H4 (cell line): Measurements from ENCODE around the gene FABP1. TPM values are rescaled to one million over a fixed set of nuclear protein-coding genes. Genes with fewer than 3 reads are reported as not detected.

Experiments used
- DNase-seq: peaks from one replicate; pipeline ENCODE4 v3.0.0-alpha.2; 2015; ENCODE audit warnings: low spot score
- total RNA-seq: library from RNA; depleted of rRNA; stranded (reverse); fragments of >200 nt; shearing (Covaris generic); gene quantifications from 2 replicates; pipeline ENCODE4 v1.2.3, GENCODE V29; 2014

FABP1 gene
- total RNA-seq, 1 experiment from 2014 or later: not detected

GRCh38 chr2:88137833-88138232, 10.0 kb upstream of the FABP1 start:
- DNase-seq: no peak

GRCh38 chr2:88136817-88137216, 9.0 kb upstream of the FABP1 start:
- no peak for DNase-seq

GRCh38 chr2:88133875-88134274, 6.0 kb upstream of the FABP1 start:
- no peak for DNase-seq

GRCh38 chr2:88131999-88132368, 4.1 kb upstream of the FABP1 start:
- no peak for DNase-seq

DNA sequence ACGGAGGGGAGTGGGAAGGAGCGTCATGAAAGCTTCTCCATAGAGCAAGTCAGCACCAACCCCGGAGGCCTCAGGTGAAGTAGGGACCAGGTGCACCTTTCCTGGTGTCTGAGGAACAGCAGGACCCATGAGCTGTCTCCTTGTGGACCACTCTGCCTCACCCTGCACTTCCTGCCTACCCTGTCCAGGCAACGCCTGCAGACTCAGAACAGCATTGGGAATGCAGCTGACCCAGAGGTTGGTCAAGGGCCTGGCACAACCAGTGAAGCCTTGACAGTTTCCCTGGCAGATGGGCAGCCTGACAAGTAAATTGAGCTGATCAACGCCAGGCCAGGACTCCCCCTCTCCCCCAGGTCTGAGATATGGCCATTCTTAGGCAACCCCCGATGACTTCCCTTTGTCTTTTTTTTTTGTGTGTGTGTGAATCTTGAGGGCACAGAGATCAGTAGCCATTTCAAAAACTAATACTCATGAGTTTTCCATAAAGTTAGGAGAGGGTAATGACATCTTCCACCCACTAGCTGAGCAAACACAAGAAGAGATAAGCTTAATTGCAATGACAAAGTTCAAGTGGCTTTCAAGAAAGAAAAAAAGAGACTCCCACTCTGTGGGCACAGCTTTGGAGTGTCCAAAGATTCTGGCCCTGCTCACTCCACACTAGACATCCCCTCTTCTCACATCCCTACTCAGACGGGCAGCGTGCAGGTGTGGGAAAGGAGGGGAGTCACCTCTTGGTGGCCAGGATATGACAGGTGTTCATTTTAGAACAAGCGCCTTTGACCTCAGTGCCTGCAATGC, 3.5 kb upstream of the FABP1 start:
- no peak for DNase-seq

DNA sequence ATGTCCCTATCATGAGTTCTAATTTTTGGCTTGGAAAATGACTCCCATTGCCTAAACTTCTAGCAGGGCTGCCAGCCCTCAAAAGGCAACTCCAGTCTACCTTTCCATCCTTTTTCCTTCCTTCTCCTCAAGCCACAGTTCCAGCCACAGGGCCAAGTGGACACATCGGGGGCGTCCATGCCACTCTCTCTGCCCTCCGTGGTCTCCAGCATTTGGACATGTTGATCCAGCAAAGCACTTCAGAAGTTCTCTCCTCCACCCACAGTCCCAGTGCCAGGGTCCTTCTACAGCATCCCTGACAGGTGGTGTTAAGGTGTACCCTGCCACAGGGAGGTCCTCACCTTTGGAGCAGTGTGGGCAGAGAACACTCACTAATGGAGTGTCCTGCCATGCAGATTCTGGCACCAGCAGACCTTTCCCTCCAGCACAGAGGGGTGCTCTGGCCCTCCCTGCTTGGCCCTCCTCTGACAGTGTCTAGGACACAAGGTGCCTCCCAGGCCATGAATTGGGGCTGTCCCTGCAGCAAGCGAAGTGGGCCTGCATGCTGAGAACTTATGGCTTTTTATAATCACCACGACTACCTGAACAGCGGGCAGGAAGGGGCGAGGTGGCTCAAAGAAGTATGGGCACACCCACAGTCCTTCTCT, 1.6 kb upstream of the FABP1 start:
- DNase-seq: no peak

DNA sequence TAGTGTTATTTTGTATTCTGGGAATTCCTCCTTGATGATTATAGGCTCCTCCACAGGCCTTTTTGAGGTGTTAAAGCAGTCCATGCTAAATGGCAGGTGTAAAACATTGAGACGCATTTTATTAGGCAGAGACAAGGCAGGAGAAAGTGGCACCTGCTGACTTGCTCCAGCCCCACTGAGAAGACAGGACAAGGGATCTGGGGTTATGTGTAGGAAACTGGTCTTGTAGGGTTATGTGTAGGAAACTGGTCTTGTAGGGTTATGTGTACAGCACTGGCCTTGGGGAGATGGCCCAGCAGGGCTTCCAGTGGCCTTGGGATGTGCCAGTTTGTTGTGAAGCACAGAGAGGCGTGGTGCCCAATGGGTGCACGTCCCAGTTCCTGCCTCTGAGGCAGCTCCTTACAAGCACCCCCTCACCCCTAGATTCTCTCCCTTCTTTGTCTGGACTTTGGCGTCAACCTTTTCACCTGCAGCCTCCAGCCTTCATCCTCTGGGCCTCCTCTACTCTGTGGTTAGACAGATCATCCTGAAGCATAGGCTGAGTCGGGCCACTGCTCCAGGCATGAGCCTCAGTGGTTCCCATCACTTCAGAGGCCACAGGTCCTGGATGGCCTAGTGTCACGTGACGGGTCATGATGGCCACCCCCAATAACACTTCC, 921 bp upstream of the FABP1 start:
- DNase-seq: no peak

DNA sequence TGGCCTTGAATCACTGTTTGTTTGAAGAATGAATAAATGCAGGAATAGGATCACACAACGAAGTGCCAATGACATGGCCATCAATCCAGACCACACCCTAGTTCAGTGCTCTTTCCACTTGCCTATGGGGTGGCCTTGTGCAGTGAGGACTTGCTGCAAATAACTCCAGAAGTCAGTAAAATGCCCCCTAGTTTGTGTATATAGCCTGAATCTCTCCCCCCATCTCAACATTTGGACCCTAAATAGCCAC, 299 bp downstream of the FABP1 start:
- no peak for DNase-seq

- no peak for DNase-seq
Measured at GRCh38 chr2:88126772-88127637, 857 bp downstream of the FABP1 start.

DNA sequence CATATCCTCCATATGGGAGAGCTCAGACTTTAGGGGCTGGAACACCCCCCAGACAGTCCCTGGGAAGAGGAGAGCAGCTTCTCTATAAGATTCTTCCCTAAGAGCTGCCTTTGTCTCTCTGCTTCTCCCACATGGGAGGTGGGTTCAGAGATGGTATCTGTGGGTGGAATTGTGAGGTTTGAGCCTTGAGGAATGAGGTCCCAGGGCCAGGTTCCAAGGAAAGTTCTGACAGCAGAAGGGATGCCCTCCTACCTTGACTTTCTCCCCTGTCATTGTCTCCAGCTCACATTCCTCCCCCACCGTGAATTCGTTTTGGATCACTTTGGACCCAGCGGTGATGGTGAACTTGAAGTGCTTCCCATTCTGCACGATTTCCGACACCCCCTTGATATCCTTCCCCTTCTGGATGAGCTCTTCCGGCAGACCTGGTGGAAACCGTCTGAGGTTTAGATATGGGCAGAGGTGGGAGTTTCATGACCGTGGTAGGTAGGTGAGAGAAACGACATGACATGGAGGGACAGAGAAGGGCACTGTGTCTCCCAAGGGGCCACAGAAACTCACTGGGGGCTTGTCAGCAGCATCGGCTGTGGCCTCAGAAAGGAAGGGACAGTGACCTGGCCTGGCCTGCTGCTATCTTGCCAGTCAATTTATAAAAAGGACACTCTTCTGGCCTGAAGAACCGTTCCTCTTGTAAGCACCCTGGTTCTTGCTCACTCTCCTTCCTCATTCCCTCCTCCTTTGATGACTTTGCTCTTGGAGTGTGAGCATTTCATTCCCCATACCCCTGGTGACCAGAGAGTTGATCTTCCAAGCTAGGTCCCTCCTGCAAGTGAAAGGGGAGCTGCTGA, 1.7 kb downstream of the FABP1 start:
- no peak for DNase-seq

DNA sequence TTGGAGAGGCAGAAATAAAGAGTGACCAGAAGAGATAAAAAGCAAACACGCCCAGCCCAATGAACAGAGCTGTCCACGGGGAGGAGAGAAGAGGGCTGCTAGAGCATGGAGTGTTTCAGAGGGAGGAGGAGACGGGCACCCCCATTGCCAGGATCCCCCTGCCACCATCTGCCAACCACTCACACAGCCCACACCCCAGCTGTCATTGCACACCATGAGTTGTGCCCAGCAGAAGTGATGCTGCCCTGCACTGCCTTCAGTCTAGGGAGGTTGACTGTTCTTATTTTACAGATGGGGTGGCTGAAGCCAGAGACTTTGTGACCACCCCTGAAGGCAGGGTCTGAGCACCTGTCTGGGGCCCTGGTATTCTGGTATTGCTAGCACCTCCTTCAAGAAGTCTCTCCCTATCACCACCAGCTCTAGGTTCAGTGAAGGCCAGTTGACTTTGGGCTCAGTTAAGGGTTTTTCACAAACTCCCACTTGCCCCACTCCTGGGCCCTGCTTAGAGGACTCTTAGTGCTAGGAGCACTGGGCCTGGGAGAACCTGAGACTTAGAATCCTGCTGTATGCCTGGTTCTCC, 2.4 kb downstream of the FABP1 start:
- no peak for DNase-seq

DNA sequence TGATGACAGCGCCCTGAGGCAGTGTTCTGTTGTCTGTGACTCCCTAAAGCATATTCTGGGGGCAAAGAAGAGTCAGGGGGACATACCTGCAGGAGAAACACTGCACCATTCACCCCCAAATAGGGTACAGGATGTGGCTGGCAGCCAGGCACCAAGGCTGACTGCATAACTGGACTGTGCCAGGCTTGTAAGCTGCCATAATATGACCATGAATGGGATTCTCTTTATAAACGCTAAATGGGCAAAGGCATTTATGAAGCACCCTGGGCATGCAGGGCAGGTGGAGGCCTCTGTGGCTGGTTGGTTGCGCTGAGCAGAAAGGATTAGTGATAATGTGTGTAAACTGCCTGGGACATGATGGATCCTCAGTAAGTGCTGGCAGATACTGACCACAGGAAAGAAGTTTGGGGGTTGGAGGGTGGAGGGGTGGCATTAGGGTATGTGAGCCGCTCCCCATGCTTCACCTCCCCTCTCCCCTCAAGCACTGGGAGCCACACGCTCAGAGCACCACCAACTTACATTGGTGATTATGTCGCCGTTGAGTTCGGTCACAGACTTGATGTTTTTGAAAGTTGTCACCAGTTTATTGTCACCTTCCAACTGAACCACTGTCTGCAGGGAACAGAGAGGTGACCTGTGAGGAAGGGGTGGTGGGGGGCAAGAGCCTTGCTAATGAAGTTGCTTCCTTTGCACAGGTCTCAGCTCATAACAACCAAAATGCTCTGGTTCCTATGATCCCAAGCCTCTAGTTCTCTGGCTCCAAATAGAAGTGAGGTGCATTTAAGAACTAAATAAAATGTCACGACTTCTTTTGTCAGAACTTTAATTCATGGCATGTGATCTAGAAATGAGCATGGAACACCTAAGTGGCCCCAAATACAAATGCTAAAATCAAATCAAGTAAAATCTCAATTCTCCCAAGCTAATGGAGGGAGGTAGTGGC, 3.6 kb downstream of the FABP1 start:
- no peak for DNase-seq

- DNase-seq: no peak
Measured at GRCh38 chr2:88123164-88123974, 4.5 kb downstream of the FABP1 start.

DNA sequence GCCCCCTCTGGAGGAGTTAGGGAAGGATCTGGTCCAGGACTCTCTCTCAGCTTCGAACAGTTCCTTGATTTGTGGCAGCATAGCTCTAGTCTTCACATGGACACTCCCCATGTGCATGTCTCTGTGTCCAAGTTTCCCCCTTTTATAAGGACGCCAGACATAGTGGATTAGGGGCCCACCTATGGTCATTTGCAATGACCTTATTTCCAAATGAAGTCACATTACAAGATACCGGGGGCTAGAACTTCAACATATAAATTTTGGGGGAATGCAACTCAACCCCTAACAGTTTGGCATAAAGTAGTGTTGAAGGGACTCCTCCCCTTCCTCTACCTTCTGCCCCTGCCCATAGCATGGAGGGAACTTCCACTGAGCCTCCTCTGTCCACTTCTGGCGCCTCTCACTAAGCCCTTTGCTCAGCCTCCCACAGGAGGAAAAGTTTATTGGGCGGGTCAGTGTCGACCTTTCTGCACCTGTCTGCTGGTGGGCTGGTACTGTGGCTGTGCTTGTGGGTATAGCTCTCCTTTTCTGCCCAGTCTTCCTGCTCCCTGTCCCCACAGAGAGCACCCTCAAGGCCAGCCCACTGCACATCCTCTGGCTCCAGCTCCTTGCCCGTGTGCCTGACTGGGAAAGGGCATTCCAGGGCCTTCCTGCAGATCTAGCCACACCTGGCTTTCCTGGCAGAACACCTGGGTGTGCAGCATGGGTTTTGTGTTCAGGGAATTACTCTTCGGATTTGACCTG, 5.5 kb downstream of the FABP1 start:
- no peak for DNase-seq

- no peak for DNase-seq
Measured at GRCh38 chr2:88121678-88122077, 6.2 kb downstream of the FABP1 start.

DNA sequence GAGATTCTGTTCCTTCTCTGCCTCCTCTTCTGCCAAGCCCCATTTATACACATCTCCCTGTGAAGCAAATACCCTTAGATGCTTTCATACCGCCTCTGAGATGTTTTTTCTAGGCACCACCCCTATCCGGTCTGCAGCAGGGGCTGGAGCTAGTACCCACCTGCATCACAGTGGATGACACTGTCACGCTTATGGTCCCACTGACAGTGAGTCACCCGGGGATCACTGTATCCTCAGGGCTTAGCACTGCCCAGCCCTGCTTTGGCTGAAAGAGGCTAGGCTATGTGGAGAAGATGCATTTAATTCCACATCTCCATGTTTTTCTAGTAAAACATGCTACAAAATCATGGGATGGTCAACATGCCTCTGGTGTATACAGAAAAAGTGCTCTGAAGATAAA, 9.9 kb downstream of the FABP1 start:
- no peak for DNase-seq

GRCh38 chr2:88116669-88117432, 11.0 kb downstream of the FABP1 start:
- no peak for DNase-seq
